HUDEP-2 (cell line): ENCODE data around the gene FAM117A.

Source experiments
- DNase-seq, 76 experiments: peaks; one replicate each; lab custom pipeline; 2025; ENCODE audit not compliant: unreplicated experiment in 76 of 76; lab: John Stamatoyannopoulos, UW

The FAM117A gene, protein sequence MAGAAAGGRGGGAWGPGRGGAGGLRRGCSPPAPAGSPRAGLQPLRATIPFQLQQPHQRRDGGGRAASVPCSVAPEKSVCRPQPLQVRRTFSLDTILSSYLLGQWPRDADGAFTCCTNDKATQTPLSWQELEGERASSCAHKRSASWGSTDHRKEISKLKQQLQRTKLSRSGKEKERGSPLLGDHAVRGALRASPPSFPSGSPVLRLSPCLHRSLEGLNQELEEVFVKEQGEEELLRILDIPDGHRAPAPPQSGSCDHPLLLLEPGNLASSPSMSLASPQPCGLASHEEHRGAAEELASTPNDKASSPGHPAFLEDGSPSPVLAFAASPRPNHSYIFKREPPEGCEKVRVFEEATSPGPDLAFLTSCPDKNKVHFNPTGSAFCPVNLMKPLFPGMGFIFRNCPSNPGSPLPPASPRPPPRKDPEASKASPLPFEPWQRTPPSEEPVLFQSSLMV

DNA sequence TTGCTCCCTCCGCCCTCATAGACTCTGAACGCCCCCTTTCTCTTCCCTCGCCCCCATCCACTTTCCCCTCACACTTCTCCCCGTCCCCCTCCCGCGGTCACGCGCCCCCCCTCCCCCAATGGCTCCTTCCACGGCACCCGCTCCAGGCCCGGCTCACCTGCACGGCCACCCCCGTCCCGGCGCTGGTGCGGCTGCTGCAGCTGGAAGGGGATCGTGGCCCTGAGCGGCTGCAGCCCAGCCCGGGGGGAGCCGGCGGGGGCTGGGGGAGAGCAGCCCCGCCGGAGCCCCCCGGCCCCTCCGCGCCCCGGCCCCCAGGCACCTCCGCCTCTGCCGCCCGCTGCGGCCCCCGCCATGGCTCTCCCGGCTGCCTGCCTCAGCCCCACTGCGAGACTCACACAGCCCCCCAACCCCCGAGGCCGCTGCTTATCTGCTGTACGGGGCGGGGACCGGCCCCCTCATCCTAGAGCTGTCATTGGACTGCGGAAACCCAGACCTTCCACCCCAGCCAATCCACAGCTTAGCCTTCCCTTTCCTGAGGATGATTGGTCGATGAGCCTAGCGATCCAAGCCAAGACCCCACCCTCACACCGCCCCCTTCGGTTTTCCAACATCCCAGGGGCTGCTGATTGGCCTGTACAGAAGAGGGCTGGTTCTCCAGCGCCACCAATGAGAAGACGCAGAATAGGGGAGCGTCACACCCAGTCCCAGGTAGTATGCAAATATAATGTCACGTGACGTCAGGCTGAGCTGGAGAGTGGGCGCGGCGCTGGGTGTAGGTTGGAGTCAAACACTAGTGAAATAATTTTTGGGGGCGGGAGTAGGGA, at the start of gene FAM117A:
FAM117A (minus strand) TSS at position 397 of the 824 bp plus-strand sequence; CDS start at position 353, 44 bp downstream.
- peak in 75 of 76 experiments; percentile 52 to 100 (median 98) for DNase-seq

DNA sequence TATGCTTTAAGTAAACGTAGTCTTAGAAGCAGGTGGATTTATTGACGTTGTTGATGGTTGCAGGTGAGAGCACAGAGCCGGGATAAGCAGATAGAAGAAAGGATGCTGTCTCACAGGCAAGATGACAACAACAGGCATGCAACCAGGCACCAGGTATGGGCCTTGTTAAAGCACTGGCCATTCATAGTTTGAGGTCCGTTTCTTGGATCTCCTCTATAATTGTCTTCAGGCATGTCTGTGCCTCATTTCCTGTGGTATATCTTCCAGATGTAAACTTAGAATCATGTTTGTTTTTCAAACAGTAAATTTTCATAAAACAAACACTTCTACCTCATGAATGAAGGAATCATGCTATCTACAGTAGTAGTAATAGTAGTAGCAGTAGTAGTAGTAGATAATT, 45.1 kb upstream of the FAM117A start:
- no peak for DNase-seq

DNA sequence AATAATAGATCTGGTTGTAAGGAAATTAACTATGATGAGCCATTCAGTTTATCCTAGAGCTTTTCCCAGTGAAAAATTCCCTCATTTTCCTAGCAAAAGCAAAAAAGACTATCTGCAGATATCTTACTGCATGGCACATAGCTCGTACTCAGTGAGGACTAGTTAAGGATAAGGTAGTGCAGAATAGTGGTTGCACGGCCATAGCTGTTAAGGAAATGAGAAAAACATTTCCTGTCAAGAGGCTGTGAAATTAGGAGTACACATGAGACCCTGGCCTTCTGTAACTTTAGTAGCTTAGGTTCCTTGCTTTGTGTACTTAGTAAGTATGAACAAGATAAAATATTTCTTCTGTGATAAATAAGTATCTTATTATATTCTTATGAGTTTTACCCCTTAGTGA, 34.8 kb upstream of the FAM117A start:
- no peak for DNase-seq

DNA sequence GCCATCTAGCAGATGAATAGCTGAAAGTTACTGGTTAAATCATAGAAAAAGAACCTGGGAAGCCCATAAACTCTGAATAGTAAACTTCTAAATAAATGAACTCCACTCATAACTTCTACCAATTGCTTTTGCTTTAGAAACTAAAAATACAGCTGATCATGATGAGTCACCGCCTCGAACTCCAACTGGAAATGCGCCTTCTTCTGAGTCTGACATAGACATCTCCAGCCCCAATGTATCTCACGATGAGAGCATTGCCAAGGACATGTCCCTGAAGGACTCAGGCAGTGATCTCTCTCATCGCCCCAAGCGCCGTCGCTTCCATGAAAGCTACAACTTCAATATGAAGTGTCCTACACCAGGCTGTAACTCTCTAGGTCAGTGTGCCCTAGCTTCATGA, 34.3 kb upstream of the FAM117A start:
- DNase-seq: no peak

DNA sequence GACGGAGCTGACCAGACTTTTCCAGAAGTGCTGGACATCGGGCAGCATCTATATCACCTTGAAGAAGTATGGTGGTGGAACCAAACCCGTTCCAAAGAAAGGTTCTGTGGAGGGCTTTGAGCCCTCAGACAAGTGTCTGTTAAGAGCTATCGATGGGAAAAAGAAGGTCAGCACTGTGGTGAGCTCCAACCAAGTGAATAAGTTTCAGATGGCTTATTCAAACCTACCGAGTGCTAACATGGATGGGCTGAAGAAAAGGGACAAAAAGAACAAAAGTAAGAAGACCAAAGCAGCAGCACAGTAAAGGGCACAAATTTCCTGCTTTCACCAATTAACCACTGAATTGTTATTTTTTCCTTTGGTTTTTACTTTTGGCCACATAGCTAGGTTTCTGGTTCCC, 31.4 kb upstream of the FAM117A start:
- no peak for DNase-seq

DNA sequence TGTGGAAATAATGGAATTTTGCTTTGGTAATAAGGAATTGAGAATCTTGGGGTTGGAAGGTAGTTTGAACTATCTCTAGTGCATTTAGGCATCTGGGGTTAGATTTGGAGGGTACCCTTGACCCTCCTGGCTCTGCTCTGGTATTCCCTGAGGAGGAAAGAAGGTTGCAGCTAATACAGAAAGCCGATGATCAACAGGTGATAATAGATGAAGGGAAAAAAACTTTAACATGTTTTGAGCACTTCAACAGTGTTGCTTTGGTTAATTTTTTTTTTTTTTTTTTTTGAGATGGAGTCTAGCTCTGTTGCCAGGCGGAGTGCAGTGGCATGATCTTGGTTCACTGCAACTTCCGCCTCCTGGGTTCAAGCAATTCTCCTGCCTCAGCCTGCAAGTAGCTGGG, 29.4 kb upstream of the FAM117A start:
- no peak for DNase-seq

DNA sequence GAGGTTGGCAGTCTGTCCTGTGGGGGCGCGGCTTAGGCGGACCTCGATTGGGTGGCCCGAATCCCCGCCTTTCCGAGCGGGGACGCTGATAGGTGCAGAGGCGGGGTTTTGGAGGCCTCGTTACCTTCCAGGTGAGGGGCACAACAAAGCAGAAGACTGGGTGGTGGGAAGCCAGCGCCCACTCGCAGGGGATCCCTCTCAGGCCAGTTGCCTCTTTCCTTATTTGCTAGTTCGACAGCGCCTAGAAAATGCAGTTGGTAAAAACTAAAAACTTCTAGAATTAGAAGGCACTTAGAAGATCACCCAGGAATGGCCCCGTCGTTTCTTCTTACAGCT, 25.3 kb upstream of the FAM117A start:
- DNase-seq: peak in 1 of 76 experiments; percentile 74

DNA sequence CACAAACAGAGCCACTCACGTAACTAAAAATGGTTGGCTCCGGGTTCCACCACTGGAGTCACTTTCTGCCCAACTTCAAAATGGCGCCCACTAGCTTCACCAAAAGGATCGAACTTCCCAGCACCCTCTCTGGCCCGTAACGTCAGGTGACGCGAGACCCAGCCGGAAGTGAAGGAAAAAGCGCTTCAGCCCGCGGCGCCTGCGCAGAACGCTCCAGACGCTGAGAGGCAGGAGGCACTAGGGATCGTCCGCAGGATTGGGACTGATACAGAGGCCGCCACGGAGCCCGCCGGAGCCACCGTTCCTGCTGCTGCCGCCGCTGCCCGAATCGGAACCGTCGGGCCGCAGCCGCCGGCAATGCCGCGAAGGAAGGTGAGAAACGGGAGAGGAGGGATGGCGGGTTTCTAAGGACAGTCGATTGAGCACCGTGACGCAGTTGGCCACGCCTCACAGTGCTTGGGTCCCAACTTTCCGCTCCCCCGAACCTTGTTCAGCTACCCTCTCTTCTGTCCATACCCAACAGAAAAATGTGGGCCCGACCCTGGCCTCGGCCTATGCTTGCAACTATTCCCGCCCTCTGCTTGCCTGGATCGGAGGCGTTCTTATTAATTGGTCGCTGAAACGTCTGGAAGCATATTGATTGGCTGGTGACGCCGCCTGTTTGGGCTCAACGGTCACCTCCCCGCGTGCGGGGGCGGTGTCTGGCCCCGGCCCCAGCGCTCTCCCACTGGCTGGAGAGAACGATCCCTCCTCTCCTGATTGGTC, 24.7 kb upstream of the FAM117A start, which contains the start of gene KAT7:
KAT7 (plus strand) TSS at position 204 of the 765 bp plus-strand sequence; CDS start at position 358, 154 bp downstream.
- peak in 75 of 76 experiments; percentile 78 to 100 (median 98) for DNase-seq

DNA sequence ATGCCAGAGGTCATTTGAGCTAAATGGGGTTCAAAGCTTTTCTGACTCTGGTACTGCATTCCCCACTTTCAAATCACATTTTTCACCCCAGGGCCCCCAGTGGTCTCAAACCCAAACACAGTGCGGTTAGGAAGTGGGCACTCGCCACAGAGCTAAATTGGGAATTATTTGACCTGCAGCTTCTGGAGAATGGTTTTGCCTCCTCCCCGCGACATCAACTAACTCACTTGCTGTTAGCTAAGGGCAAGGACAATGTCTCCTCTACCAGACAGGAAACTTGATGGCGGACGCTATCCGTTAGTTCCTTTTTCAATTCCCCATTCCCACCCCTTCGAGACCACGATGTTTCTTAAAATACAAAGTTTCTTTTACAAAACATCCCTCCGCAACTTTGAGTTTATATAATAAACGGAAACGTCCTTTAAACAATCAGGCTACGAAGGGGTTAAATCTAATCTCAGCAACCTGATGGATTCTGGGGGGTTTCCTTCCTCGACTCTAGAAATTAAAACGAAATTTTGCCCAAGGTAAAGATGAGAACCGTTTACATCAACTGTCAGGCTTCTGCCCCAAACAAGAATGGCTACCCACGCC, 24.1 kb upstream of the FAM117A start:
- DNase-seq: peak in 3 of 76 experiments; percentile 22 to 29 (median 29)

DNA sequence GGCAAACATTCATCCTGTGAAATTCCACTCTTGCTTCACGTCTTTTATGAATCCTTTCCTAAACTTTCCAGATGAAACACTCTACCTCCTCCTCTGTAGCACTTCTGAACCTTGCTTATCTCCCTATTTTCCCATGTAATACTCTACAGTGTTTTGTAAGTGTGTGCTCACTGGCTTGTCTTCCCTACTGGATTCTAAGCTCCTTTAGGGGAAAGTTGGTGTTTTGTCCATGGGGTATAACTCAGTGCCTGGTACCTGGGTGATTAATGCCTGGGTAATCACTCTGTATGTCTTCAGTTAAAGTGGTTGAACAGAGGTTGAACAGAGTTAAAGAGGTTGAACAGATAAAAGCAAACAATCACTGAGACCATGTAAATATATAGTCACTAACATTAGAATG, 20.7 kb upstream of the FAM117A start:
- no peak for DNase-seq

DNA sequence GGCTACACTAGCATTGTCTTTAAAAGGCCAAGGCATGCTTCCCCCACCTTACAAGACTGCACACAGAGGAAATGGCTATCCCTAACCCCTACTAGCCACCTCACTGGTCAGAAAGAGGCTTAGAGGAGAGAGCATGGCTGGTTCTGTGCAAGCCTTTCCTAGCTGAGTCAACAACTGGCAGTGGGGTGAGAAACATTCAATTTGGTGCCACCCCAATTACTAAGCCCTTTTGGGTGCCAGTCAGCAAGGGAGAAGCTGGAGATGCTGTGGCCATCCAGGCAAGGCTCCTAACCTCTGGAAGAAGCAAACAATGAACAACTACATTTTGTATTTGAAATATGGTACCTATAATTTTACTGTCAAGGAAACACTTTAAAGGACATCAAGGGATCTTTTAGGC, 19.9 kb upstream of the FAM117A start:
- peak in 2 of 76 experiments; percentile 7 to 9 for DNase-seq

DNA sequence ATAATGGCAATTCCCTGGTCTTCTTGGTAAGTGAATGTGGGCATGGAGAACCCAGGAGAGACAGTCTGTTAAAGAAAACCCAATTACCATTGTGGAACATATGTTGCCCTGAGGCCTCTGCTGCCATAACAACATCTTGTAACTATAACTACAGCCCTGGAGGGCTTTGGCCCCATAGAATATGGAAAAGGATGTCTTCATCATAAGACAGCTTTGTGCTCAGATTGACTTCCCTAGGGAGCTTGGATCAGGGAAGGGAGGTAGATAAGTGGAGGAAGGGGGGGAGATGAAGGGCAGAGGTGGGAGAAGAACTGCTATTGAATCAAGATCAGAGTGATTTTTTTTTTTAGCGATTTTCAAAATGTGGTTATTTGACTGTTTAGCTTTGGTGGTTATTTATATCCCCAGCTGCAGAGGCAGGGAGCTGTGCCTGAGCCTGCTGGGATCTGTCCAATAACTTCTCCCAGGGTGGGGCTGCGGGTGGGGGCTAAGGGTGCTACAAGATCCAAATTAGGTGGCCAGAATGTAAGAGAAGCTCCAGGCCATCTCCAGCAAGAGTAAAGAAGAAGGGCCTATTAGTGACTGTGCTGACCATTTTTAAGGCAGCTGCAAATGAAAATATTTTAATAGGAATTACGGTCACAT, 19.3 kb upstream of the FAM117A start:
- DNase-seq: peak in 13 of 76 experiments; percentile 6 to 48 (median 21)

DNA sequence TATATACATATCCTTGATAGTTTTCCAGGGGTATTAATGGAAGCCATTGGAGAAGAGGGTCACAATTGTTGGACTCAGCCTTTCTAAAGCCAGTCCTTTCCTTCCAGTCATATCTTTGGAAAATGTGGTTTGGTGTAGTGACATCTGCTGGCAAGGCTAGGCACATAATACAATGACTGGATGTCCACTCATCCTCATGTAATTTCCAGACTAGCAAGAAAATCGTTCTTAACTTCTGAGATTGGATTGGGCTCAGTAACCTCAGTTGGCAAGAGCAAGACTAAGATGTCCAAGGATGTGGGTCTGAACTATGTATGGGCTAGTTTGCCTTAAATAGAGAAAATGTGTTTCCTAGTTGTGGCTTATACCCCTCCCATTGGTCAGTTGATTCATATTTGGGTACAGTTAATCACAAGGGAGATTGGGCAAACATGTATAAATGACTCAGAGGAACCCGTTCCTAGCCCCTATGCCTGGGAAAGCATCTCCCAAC, 15.9 kb upstream of the FAM117A start:
- DNase-seq: peak in 23 of 76 experiments; percentile 38 to 79 (median 57)

DNA sequence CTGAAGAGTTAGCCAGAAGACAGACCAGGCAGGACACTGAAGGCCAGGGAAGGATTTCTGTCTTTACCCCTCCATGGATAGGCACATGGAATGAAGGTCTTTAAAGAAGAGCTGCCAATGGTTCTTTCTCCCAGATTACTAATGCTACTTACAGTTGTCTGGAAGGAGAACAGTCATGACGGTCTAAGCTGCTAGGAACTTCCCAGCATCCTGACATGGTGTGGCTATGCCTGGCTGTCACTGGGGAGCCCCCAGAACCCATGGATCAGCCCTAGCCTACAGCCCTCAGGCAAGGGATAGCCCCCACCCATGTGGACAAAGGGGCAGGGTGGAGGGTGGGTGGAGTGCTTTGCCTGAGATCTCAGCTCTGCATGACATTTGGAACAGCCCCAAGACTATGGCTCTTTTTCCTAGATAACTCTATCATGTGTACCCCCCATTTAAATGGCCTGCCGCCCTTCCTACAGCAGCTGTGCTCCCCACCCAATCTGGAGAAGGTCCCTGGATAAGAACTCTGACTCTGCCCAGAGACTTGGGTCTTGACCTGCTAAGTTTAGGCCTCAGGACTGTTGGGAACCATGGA, 15.3 kb upstream of the FAM117A start:
- peak in 71 of 76 experiments; percentile 23 to 92 (median 68) for DNase-seq

DNA sequence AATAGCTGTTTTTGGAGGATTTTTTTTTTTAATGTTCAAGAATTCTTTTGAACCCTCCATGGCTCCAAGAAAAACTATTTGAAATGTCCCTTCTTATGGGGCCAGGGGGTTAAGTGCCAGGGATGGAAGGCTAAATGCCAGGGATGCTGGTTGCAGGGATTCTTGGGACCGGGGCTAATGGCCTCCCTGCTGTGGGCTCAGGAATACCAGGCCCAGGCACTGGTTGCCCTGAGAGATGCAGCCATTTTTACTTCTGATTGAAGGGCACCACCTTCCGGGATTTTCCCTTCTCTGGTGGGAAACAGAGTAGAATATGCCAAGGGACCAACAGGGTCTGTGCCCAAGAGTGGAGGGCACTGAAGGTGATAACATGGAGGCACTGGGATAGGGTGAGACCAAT, 13.6 kb upstream of the FAM117A start:
- no peak for DNase-seq

DNA sequence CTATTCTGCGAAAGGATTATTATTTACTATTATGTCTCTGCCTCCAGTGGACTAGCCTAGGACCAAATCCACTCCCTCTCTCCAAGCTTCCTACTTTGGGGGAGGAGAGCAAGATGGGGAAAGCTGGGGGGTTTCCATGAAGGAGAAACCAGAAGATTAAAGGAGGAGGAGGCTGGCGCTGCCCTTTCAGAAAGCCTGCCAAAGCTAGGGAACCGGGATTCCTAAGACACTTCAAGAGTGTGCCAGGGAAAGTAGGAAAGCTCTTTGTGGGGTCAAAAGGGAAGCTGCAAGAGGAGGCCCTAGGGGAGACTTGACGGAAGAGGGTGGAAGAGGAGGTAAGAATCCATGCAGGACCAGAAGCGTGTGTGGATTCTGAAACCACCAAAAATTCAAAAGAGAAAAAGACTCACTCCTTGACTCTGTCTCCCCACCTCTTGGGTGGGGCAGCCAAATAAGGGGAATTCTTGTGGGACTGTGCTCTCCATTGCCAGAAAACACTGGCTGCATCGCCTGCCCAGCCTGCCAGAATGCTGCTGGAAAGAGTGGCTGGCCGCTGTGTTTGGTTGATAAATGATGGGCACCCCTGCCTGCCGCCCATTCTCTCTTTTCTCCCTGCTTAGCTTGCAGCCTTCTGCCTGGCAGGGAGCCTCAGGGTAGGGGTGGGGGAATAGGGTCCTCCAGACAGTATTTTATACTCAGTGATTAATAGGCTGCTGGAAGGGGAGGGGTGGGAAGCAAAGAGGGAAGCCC, 12.8 kb upstream of the FAM117A start:
- no peak for DNase-seq

DNA sequence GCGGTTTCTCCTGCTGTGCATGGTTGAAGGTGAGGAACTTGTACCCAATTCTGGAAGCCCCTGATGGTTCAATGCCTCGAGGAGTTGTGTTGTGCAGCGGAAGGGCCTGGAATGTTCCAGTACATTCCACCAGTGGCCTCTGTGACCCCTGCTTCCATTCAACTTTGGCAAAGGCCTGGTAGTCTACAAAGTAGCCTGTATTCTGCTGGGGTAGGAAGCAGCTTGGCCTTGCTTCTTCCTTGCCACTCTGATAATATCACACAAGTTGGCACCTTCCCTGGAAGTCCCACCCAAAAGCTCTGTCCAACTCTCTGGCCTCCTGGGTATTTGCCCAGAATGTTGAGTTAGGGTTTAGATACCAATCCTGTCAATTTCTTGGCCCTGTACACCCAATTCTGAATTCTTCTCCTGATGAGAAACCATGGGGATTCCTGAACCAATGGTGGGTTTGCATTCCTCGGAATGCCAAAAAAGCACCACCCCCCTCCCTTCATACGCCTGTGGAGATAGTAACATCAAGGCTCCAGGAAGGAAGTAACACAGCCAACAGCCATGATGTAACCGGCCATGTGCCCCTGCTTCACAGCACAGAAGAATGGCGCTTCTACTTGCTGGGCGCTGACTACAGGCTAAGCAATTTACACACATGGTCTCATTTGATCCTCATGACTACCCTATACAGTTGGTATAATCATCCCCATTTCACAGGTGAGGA, 11.8 kb upstream of the FAM117A start:
- peak in 60 of 76 experiments; percentile 11 to 79 (median 48) for DNase-seq
